GM08714 (cell line): Measurements from ENCODE around the gene FSTL4.
"Not testable (repeated sequence)": the region's sequence is repeated elsewhere in the genome, so short reads cannot be mapped to it uniquely, and the experiment has no call there.

ENCODE experiments used
- H3K4me3 ChIP-seq: fragments of 200-500 bp; sonication (Bioruptor generic); 2 replicates; pipeline ENCODE4 v1.5.1; 2014; ENCODE audit warnings: mild to moderate bottlenecking, low read length, inconsistent platforms
- ZNF274 ChIP-seq: IDR thresholded peaks from 2 replicates; pipeline ENCODE4 v1.6.1; 2012; ENCODE audit warnings: mild to moderate bottlenecking, low read depth, low read length

The FSTL4 gene

GRCh38 chr5:133404724-133405123, 207.6 kb downstream of the FSTL4 start:
- H3K4me3 ChIP-seq: no peak overlapping the region
- no peak for TF ChIP-seq ZNF274

DNA sequence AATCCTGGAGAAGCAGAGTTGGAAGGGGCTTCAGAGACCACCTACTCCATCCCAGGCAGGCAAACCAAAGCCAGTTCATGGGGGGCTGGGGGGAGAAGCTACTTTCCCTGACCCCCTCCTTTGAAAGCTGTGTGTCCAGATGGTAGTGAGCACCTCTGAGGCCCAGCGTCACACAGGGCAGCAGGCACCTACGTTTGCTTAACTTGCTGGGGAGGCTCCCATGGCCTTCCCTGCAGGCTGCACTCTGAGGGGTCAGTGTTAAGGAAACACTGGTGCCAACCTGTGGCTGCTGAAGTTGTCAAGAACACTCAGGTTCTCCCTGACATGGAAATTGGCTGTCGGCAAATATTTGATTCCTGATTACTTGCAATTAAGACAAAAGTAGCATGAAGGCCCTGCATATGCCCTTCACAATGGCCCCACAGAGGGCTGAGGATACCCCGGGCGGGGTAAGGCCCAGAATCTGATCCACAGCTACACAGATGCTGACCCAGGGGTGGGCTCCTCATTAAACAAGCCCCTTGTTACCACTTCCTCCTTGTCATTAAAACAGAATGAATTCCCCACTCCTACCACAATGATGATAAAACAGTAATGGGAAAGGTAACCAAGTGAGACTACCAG, 208.5 kb downstream of the FSTL4 start:
- no peak overlapping the region for H3K4me3 ChIP-seq
- no peak for TF ChIP-seq ZNF274

- no peak overlapping the region for H3K4me3 ChIP-seq
- TF ChIP-seq ZNF274: no peak
Observed at GRCh38 chr5:133402775-133403174, 209.6 kb downstream of the FSTL4 start.

DNA sequence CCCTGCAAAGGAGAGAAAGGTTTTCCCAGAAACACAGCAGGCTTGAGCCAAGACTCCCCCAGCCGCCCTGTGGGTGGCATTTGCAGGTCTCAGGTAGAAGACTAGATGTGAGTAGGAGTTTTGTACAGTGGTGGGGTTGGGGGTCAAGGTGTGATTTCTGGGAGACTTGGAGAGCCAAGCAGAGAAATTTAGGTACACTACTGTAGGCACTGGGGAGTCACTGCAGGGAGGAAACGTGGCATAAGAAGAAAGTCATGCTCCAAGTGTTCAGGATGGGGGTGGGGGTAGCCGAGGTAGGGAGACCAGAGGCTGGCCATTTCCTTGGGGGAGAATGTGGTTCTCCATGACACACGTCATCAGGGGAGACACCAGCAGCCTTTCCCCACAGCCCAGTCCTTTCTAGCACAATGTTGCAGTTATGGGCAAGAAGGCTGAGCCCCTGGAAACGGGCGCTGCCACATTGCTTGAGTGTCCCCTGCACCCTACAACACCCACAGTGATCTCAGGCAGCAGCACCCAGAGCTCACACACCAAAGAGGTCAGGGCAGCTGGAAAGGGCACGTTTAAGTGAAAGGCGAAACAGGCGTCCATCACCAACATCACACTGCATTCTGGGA, 210.5 kb downstream of the FSTL4 start:
- TF ChIP-seq ZNF274: no peak
- H3K4me3 ChIP-seq: no peak overlapping the region

DNA sequence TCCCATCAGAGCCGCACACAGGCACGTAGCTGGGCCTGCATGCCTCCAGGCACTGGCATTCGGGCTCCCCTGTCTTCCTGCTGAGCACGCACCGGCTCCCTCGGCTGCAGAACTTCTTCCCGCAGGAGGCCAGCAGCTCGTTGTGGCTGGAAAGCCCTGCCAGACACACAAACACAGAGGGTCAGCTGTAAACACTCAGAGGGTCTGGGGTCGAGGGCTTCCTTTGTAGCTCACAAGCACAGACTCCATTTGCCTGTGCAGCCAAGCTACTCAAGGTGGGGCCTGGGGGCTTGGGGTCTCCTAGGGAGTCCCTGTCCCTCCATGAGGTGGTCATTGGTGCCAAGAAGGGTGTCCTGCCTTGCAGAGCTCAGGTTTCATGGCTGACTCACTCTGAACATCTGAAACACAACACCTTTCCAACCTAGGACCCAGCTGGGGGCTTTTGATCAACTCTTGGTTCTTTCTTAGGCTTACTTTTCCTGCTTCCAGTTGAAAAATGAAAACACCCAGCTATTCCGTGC, 211.4 kb downstream of the FSTL4 start:
- H3K4me3 ChIP-seq: no peak overlapping the region
- TF ChIP-seq ZNF274: no peak

DNA sequence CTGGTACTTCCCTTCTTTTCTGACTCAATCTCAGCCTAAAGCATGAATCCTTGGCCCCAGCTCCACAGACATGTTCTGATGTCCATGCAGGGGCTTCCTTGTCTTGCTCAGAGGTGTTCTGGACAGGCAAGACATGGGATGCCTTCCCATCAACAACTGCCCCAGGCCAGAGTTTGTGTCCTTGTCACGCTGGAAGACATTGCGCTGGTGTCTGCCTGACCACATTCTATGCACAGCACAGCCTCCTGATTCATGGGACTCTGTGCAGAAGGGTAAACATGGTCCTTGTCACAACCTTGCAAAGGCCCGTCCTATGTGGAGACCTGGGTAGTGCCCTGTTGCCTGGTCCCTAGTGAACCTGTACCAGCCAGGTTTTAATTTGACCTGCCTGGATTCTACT, 212.2 kb downstream of the FSTL4 start:
- H3K4me3 ChIP-seq: no peak overlapping the region
- TF ChIP-seq ZNF274: no peak

- H3K4me3 ChIP-seq: no peak overlapping the region
- TF ChIP-seq ZNF274: no peak
Observed at GRCh38 chr5:133399247-133399891, 213.0 kb downstream of the FSTL4 start.

DNA sequence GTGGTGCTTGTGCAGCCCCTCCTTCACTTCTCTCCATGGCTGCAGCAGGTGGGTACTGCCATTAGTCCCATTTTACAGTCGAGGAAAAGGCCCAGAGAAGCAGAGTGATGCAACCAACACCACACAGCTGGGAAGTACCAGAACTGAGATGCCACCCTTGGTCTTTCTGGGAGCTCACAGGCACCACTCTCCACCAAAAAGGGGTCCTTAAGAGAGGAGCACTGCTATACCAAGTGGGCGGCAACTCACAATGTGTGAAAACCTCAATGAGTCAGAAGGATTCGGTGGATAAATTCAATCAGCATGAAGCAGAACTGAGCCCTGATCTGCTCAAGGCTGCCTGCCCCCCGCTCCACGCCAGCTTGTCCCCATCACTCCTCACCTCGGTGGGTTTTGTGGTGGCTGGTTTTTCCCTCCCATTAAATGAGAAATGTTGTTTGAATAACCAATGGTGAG, 213.7 kb downstream of the FSTL4 start:
- H3K4me3 ChIP-seq: no peak overlapping the region
- no peak for TF ChIP-seq ZNF274

GRCh38 chr5:133397990-133398645, 214.2 kb downstream of the FSTL4 start:
- H3K4me3 ChIP-seq: no peak overlapping the region
- TF ChIP-seq ZNF274: no peak

GRCh38 chr5:133397348-133397747, 215.0 kb downstream of the FSTL4 start:
- no peak for TF ChIP-seq ZNF274
- H3K4me3 ChIP-seq: no peak overlapping the region

DNA sequence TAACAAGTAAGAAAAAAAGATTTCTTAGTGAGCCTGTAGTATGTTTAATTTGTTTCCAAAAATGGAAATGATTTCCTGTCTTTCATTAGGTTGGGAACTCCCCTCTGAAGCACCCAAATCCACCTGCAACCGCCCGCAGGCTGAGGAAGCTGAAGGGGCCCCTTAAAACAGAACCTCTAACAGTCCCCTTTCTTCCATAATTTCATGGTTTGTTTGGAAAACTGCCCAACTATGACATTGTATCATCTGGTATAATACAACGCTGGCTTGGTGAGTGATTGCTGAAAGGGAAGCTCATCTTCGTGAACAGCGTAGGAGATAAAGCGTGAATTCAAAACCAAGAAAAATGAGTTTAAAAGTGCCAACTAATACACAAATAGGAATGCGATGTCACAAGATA, 215.5 kb downstream of the FSTL4 start:
- TF ChIP-seq ZNF274: no peak
- no peak overlapping the region for H3K4me3 ChIP-seq

GRCh38 chr5:133396187-133396741, 216.1 kb downstream of the FSTL4 start:
- H3K4me3 ChIP-seq: no peak overlapping the region
- no peak for TF ChIP-seq ZNF274

DNA sequence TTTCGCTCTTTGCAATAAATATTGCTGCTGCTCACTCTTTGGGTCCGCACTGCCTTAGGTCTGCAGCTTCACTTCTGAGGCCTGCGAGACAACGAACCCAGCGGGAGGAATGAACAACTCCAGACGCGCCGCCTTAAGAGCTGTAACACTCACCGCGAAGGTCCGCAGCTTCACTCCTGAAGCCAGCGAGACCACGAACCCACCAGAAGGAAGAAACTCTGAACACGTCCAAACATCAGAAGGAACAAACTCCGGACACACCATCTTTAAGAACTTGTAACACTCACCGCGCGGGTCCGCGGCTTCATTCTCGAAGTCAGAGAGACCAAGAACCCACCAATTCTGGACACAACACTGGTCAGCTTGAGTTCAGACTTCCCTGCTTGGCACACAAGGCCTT, 217.1 kb downstream of the FSTL4 start:
- not testable (repeated sequence) for H3K4me3 ChIP-seq

GRCh38 chr5:133394477-133394817, 217.9 kb downstream of the FSTL4 start:
- not testable (repeated sequence) for H3K4me3 ChIP-seq
